GM21528 (cell line): ENCODE measurements around the gene ASIC4.

Experiments
- ATAC-seq: cut with Tn5 transposase; IDR thresholded peaks from one replicate; pipeline ENCODE4 v1.9.1; 2021; ENCODE audit warnings: mild to moderate bottlenecking, moderate library complexity; ENCODE audit not compliant: unreplicated experiment, low FRiP score

The ASIC4 gene

GRCh38 chr2:219513787-219514186, 495 bp upstream of the ASIC4 start:
- ATAC-seq = no peak

- ATAC-seq = no peak
Observed at GRCh38 chr2:219514836-219515235, 554 bp downstream of the ASIC4 start.

- no peak for ATAC-seq
Observed at GRCh38 chr2:219515874-219516629, 1.8 kb downstream of the ASIC4 start.

GRCh38 chr2:219516888-219517287, 2.6 kb downstream of the ASIC4 start:
- ATAC-seq = no peak

- no peak for ATAC-seq
Observed at GRCh38 chr2:219517954-219518778, 3.9 kb downstream of the ASIC4 start.

- no peak for ATAC-seq
Observed at GRCh38 chr2:219519526-219519916, 5.2 kb downstream of the ASIC4 start.

GRCh38 chr2:219520079-219520478, 5.8 kb downstream of the ASIC4 start:
- ATAC-seq = no peak

- ATAC-seq = no peak
Observed at GRCh38 chr2:219521066-219521880, 7.0 kb downstream of the ASIC4 start.

- no peak for ATAC-seq
Observed at GRCh38 chr2:219522111-219523030, 8.1 kb downstream of the ASIC4 start.

GRCh38 chr2:219523031-219523671, 8.9 kb downstream of the ASIC4 start:
- no peak for ATAC-seq

GRCh38 chr2:219524817-219525216, 10.5 kb downstream of the ASIC4 start:
- no peak for ATAC-seq

GRCh38 chr2:219525533-219526232, 11.4 kb downstream of the ASIC4 start:
- ATAC-seq = no peak

- ATAC-seq = no peak
Observed at GRCh38 chr2:219526320-219527075, 12.2 kb downstream of the ASIC4 start.

GRCh38 chr2:219527076-219527394, 12.8 kb downstream of the ASIC4 start:
- no peak for ATAC-seq

GRCh38 chr2:219527472-219527871, 13.2 kb downstream of the ASIC4 start:
- no peak for ATAC-seq

- peak; percentile 67 for ATAC-seq
Observed at GRCh38 chr2:219530048-219530963, 16.0 kb downstream of the ASIC4 start.

GRCh38 chr2:219531639-219532377, 17.5 kb downstream of the ASIC4 start:
- no peak for ATAC-seq
